Measurements from ENCODE around the gene LRRFIP2. TPM values are rescaled to one million over a fixed set of nuclear protein-coding genes. Genes with fewer than 3 reads are reported as not detected.

Gene LRRFIP2
- total and polyA plus RNA-seq, 2 of the 8 experiments (the other 6 are each of a cell fraction or from before 2014, with no cell fraction given), result 8.8 to 25.6 TPM

DNA sequence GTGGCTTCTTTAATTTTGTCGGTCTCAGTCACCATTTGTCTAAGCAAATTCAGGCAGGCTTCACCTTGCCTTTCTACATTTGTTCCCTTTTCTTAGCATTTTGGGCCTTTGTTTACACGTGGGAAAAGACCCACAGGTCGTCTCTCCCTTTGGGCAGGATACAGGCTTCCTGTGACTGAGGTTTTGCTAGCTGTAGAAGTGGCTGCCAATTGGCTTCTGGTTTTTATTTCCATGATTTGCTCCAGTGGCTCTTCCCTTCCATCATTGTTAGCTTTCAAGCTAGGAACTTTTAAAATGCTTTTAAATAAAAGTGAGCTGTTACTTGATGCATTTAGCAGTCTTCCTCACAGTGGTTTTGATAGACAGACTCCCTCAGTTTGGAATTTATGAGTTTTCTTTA, 143.8 kb downstream of the LRRFIP2 start:
- no peak for FAIRE-seq
- Histone ChIP-seq H3K9ac (replicated peaks in 1 of 4; ENCODE audit: extremely low read depth in 1 of 4, low read depth in 3 of 4, low read length in 3 of 4) (no peak overlapping the region), H3K23ac (ENCODE audit: insufficient read length) (no peak overlapping the region), H3K4ac (replicated peaks; ENCODE audit: insufficient read length, low read depth, low read length) (no peak overlapping the region), H2AK5ac (ENCODE audit: low read depth, low read length) (no peak overlapping the region), H2BK120ac (replicated peaks; ENCODE audit: low read depth, low read length) (no peak overlapping the region), H3K4me1 (replicated peaks in 1 of 4; ENCODE audit: control insufficient read depth in 3 of 4, insufficient read depth in 4 of 4, low read length in 3 of 4) (no peaks in the 10 kb centered on the region), H3K14ac (ENCODE audit: insufficient read length) (no peak overlapping the region), H3K4me2 (ENCODE audit: insufficient read depth in 1 of 2, low read depth in 2 of 2, low read length in 2 of 2) (no peak overlapping the region), H4K20me1 (replicated peaks in 1 of 2; ENCODE audit: control insufficient read depth in 1 of 2, insufficient read depth in 2 of 2, low read length in 2 of 2) (no peaks in the 10 kb centered on the region), H2BK15ac (ENCODE audit: low read length) (no peak overlapping the region), H3K18ac (ENCODE audit: extremely low read depth, low read length) (no peak overlapping the region), H3K23me2 (ENCODE audit: low read depth, low read length) (no peaks in the 10 kb centered on the region), H2BK5ac (ENCODE audit: low read depth, low read length) (no peak overlapping the region), H3K79me1 (ENCODE audit: low read depth, low read length) (peaks cover 6% of the 10 kb centered on the region; the same call in 1 of the 2 replicates), H2AFZ (ENCODE audit: low read length) (no peak overlapping the region), H3K79me2 (ENCODE audit: control insufficient read depth in 1 of 2, insufficient read depth in 2 of 2, low read length in 2 of 2) (no peaks in the 10 kb centered on the region), H4K91ac (replicated peaks; ENCODE audit: insufficient read length, low read length) (no peak overlapping the region), H3K56ac (replicated peaks; ENCODE audit: insufficient read length, low read depth, low read length) (no peak overlapping the region), H3K4me3 (ENCODE audit: extremely low read depth in 1 of 4, insufficient read depth in 2 of 4, low read depth in 3 of 4, low read length in 4 of 4) (no peak overlapping the region), H3K9me3 (ENCODE audit: insufficient read depth in 2 of 2, low read depth in 1 of 2, low read length in 1 of 2) (no peaks in the 10 kb centered on the region), H3K36me3 (ENCODE audit: control insufficient read depth in 2 of 4, insufficient read depth in 4 of 4, low read length in 3 of 4) (peaks cover 14 to 66% (median 39%) of the 10 kb centered on the region in 4 experiments; a peak in 7 of 8 replicates), H2BK12ac (ENCODE audit: low read depth, low read length) (no peak overlapping the region), H3K27me3 (replicated peaks in 1 of 4; ENCODE audit: control insufficient read depth in 3 of 4, extremely low read depth in 1 of 4, insufficient read depth in 3 of 4, low read length in 3 of 4) (no peaks in the 10 kb centered on the region), H3K27ac (ENCODE audit: low read depth, low read length) (no peak overlapping the region), H2BK20ac (ENCODE audit: low read length) (no peak overlapping the region), H4K5ac (ENCODE audit: insufficient read length, low read depth, low read length) (no peak overlapping the region), H4K8ac (ENCODE audit: extremely low read depth, insufficient read depth, low read length) (no peak overlapping the region)
- no peak for DNase-seq (ENCODE audit: low read depth in 1 of 2, low spot score in 2 of 2)
- ChIA-PET CTCF (ENCODE audit: partially characterized antibody) (interaction anchor here (0.8 kb wide), 1 partner anchor 180 kb away, joined by 3 read pairs; no protein-coding TSS in a partner anchor), POLR2A (ENCODE audit: partially characterized antibody) (no interaction called here)
- 83% methylated on average over 3 of the region's 3 CpGs; no CpG with 5 or more reads in 1 of the 2 experiments for WGBS, 2 experiments (ENCODE audit: extremely low coverage in 1 of 2, insufficient coverage in 1 of 2, insufficient read length in 1 of 2, insufficient replicate concordance in 2 of 2, low coverage in 1 of 2, low lambda C conversion rate in 2 of 2, missing lambda C conversion rate in 1 of 2)
- no peak for TF ChIP-seq TAF1 (IDR thresholded peaks at IDR 0.05; ENCODE audit: low read depth, low read length)
- no peak for TF ChIP-seq GTF2F1 (IDR thresholded peaks at IDR 0.05; ENCODE audit: borderline replicate concordance, low read depth, low read length)
- no peak for TF ChIP-seq BACH1 (IDR thresholded peaks at IDR 0.05; ENCODE audit: low read length)
- TF ChIP-seq SIN3A (conservative IDR thresholded peaks at IDR 0.05 in 1 of 2, IDR thresholded peaks at IDR 0.05 in 1 of 2; ENCODE audit: low read depth in 1 of 2, low read length in 2 of 2), result no peak
- TF ChIP-seq CTBP2 (IDR thresholded peaks at IDR 0.05; ENCODE audit: borderline replicate concordance, insufficient read depth, insufficient read length, low read length), result no peak
- no peak for TF ChIP-seq SP1 (IDR thresholded peaks at IDR 0.05; ENCODE audit: low read depth, low read length)
- no peak for TF ChIP-seq EZH2 (IDR thresholded peaks at IDR 0.05; ENCODE audit: low read depth, low read length, severe bottlenecking)
- TF ChIP-seq, protein P1, sequence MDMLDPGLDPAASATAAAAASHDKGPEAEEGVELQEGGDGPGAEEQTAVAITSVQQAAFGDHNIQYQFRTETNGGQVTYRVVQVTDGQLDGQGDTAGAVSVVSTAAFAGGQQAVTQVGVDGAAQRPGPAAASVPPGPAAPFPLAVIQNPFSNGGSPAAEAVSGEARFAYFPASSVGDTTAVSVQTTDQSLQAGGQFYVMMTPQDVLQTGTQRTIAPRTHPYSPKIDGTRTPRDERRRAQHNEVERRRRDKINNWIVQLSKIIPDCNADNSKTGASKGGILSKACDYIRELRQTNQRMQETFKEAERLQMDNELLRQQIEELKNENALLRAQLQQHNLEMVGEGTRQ (IDR thresholded peaks at IDR 0.05; ENCODE audit: low read length), result no peak
- TF ChIP-seq, protein P2, sequence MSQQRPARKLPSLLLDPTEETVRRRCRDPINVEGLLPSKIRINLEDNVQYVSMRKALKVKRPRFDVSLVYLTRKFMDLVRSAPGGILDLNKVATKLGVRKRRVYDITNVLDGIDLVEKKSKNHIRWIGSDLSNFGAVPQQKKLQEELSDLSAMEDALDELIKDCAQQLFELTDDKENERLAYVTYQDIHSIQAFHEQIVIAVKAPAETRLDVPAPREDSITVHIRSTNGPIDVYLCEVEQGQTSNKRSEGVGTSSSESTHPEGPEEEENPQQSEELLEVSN (IDR thresholded peaks at IDR 0.05), result no peak
- no peak for TF ChIP-seq SAP30 (IDR thresholded peaks at IDR 0.05; ENCODE audit: insufficient read depth, insufficient replicate concordance, low read length)
- TF ChIP-seq RNF2 (IDR thresholded peaks at IDR 0.05; ENCODE audit: borderline replicate concordance, low read depth, low read length, missing control alignments, poor library complexity, severe bottlenecking), result no peak
